Measurements from ENCODE around the gene HBG2. TPM values are rescaled to one million over a fixed set of nuclear protein-coding genes. Genes with fewer than 3 reads are reported as not detected.

Gene HBG2
- total RNA-seq, 4 donors from 2014 or later, result not detected

- 77 to 83% methylated on average over 6 of the region's 6 CpGs for WGBS, 2 donors
- Histone ChIP-seq H3K27ac (no peak overlapping the region), H3K4me1 (peaks cover 0 to under 1% (median 0%) of the 10 kb centered on the region in 4 donors), H3K4me3 (no peak overlapping the region), H3K36me3 (no peaks in the 10 kb centered on the region), H3K27me3 (no peaks in the 10 kb centered on the region), H3K9me3 (no peaks in the 10 kb centered on the region)
- TF ChIP-seq POLR2A (IDR thresholded peaks at IDR 0.05) (no peak), EP300 (IDR thresholded peaks at IDR 0.05) (no peak)
- TF ChIP-seq, protein P1, sequence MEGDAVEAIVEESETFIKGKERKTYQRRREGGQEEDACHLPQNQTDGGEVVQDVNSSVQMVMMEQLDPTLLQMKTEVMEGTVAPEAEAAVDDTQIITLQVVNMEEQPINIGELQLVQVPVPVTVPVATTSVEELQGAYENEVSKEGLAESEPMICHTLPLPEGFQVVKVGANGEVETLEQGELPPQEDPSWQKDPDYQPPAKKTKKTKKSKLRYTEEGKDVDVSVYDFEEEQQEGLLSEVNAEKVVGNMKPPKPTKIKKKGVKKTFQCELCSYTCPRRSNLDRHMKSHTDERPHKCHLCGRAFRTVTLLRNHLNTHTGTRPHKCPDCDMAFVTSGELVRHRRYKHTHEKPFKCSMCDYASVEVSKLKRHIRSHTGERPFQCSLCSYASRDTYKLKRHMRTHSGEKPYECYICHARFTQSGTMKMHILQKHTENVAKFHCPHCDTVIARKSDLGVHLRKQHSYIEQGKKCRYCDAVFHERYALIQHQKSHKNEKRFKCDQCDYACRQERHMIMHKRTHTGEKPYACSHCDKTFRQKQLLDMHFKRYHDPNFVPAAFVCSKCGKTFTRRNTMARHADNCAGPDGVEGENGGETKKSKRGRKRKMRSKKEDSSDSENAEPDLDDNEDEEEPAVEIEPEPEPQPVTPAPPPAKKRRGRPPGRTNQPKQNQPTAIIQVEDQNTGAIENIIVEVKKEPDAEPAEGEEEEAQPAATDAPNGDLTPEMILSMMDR (IDR thresholded peaks at IDR 0.05), result no peak
- no peak for DNase-seq (ENCODE audit: low spot score in 2 of 2)
Measured at GRCh38 chr11:5275369-5276110, 21.0 kb upstream of the HBG2 start.

DNA sequence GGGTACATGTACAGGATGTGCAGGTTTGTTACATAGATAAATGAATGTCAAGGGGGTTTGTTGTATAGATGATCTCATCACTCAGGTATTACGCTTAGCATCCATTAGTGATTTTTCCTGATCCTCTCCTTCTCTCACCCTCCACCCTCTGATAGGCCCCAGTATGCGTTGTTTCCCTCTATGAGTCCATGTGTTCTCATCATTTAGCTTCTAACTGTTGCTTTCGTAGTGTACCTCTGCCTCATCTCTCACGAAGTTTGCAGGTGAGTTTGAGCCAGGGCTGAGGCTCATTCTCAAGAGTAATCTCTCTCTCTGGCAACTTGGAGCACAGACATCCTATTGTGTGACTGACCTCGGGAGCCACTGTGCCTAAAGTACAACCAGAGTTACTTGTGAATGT, 19.8 kb upstream of the HBG2 start:
- TF ChIP-seq POLR2A (IDR thresholded peaks at IDR 0.05) (no peak), EP300 (IDR thresholded peaks at IDR 0.05) (no peak)
- TF ChIP-seq, protein P1 (IDR thresholded peaks at IDR 0.05), result no peak
- no peaks in the 10 kb centered on the region for H3K4me1 ChIP-seq
- H3K27me3 ChIP-seq, result no peaks in the 10 kb centered on the region
- H3K9me3 ChIP-seq, result no peaks in the 10 kb centered on the region
- H3K36me3 ChIP-seq, result no peaks in the 10 kb centered on the region
- DNase-seq (ENCODE audit: low spot score in 2 of 2), result no peak
- H3K4me3 ChIP-seq, result no peak overlapping the region
- WGBS, 2 donors, result 59 to 65% methylated on average over 5 of the region's 5 CpGs
- H3K27ac ChIP-seq, result no peak overlapping the region

GRCh38 chr11:5272395-5273017, 17.9 kb upstream of the HBG2 start:
- TF ChIP-seq POLR2A (IDR thresholded peaks at IDR 0.05) (no peak), EP300 (IDR thresholded peaks at IDR 0.05) (no peak)
- TF ChIP-seq, protein P1 (IDR thresholded peaks at IDR 0.05), result no peak
- DNase-seq (ENCODE audit: low spot score in 2 of 2), result no peak
- no peaks in the 10 kb centered on the region for H3K9me3 ChIP-seq
- H3K4me1 ChIP-seq, result no peaks in the 10 kb centered on the region
- no peak overlapping the region for H3K27ac ChIP-seq
- H3K4me3 ChIP-seq, result no peak overlapping the region
- 74 to 82% methylated on average over 4 of the region's 4 CpGs for WGBS, 2 donors
- no peaks in the 10 kb centered on the region for H3K36me3 ChIP-seq
- H3K27me3 ChIP-seq, result no peaks in the 10 kb centered on the region

GRCh38 chr11:5269715-5270147, 15.2 kb upstream of the HBG2 start, which contains the start of gene HBE1:
HBE1 (minus strand) TSS chr11:5269945; CDS start chr11:5269890, 55 bp downstream.
- WGBS, 2 donors, result 58 to 64% methylated on average over 4 of the region's 4 CpGs

More at GRCh38 chr11:5269715-5270147, 15.2 kb upstream of the HBG2 start, which contains the start of gene HBE1:
- Histone ChIP-seq H3K27ac (no peak within 1 kb of the TSS), H3K9me3 (no peaks in the 10 kb centered on the region), H3K4me3 (no peak within 1 kb of the TSS), H3K36me3 (no peaks in the 10 kb centered on the region), H3K27me3 (no peaks in the 10 kb centered on the region), H3K4me1 (no peaks in the 10 kb centered on the region)
- DNase-seq (ENCODE audit: low spot score in 2 of 2), result no peak
- no peak for TF ChIP-seq EP300 (IDR thresholded peaks at IDR 0.05)
- TF ChIP-seq, protein P1 (IDR thresholded peaks at IDR 0.05), result no peak
- no peak for TF ChIP-seq POLR2A (IDR thresholded peaks at IDR 0.05)
